ENCODE data around the gene SRSF11. TPM values are rescaled to one million over a fixed set of nuclear protein-coding genes. Genes with fewer than 3 reads are reported as not detected.
"Not testable (repeated sequence)": the region's sequence is repeated elsewhere in the genome, so short reads cannot be mapped to it uniquely, and the experiment has no call there.

The SRSF11 gene
- total RNA-seq, 4 donors from 2014 or later = 42.4 to 135 (median 52.2) TPM

DNA sequence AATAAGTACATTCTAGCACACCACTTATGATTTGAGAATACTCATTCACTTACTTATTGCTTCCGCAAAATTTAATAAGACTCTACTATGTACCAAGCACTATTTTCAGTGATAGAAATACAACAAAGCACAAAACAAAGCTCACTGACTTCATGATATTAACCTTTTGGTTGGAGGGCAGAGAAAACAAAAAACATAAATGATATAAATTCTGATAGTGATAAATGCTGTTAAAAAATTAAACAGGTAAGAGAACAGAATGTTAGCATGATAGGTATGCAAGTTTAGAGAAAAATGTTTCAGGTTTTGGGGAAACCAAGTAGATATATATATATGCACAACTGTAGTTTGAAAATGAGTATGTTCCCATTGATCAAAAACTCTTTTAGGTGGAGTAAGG, 17.0 kb upstream of the SRSF11 start:
- peak overlapping the region in 3 of 4 donors; percentile 71 to 92 (median 86) for H3K4me3 ChIP-seq

DNA sequence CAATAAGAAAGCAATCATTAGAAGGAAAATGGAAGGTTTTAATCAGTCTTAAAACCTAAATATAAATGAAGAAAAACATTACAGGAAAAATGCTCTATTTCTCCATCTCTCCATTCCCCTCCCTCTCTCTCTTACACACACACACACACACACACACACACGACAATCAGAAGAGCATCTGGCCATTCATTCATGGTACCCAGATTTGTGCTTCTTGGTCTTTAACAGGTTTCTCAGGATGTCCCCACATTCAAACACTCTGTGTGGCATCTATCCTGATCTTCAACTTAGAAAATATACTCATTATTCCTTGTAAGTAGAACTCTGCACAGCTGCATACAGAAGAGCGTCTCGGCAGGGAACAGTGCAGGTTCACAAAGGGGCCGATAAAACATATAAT, 16.6 kb upstream of the SRSF11 start:
- peaks cover 45 to 53% of the 10 kb centered on the region in 2 donors for H3K4me1 ChIP-seq
- in situ Hi-C loops (cut with MboI; ENCODE audit: low sequenced_read_pairs in 4 of 4) = loop anchor here in 1 of 4 donors (10.0 kb wide), 1 partner anchor 210 kb away; the partner anchor contains the start of gene CTH

More for the DNA sequence above, 17.0 kb upstream of the SRSF11 start:
- intact Hi-C loops (cut with DNase I; ENCODE audit: low total_unique reads) (loop anchor here (2.0 kb wide), 1 partner anchor 207 kb away; the partner anchor contains the start of gene CTH), in situ Hi-C loops (cut with MboI; ENCODE audit: low sequenced_read_pairs in 4 of 4) (loop anchor here in 1 of 4 donors (10.0 kb wide), 1 partner anchor 211 kb away; the partner anchor contains the start of gene CTH)
- no peak for TF ChIP-seq CTCF (IDR thresholded peaks at IDR 0.05 in 4 of 5, conservative IDR thresholded peaks at IDR 0.05 in 1 of 5)
- TF ChIP-seq POLR2A (IDR thresholded peaks at IDR 0.05) = no peak
- Histone ChIP-seq H3K27ac (no peak overlapping the region), H3K4me1 (peaks cover 43 to 49% of the 10 kb centered on the region in 2 donors), H3K9me3 (no peaks in the 10 kb centered on the region), H3K27me3 (no peaks in the 10 kb centered on the region), H3K36me3 (peaks cover 0 to 8% of the 10 kb centered on the region in 2 donors)
- ATAC-seq (no peak), DNase-seq (no peak)

DNA sequence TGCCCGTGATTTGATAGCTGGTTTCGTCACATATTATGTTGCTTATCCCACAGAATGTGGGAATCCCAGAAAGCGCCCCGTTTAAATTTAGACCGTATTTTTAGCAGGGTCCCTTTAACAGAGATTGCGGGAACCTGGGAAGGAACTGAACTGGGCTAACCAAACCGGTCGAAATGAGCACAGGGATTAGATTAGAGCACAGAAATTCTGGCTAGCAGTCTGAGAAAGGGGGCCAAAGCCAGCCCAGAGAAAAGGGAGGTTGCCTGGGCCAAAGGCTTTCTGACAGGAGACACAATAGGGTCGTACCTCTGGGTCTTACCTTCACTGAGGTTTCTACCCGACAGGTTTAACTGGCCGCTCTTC, 16.1 kb upstream of the SRSF11 start:
- H3K36me3 ChIP-seq = peaks cover 0 to 8% of the 10 kb centered on the region in 2 donors
- TF ChIP-seq POLR2A (IDR thresholded peaks at IDR 0.05) (no peak), CTCF (IDR thresholded peaks at IDR 0.05 in 4 of 5, conservative IDR thresholded peaks at IDR 0.05 in 1 of 5) (no peak)
- no peaks in the 10 kb centered on the region for H3K9me3 ChIP-seq
- no peaks in the 10 kb centered on the region for H3K27me3 ChIP-seq
- intact Hi-C loops (cut with DNase I; ENCODE audit: low total_unique reads) = loop anchor here (1.0 to 5.0 kb wide), 4 partner anchors 16 to 876 kb away; partner anchors contain the start of genes ANKRD13C, CTH, SRSF11 and ZRANB2
- ATAC-seq (peak; percentile 25 to 26), DNase-seq (no peak)
- in situ Hi-C loops (cut with MboI; ENCODE audit: low sequenced_read_pairs in 4 of 4) = loop anchor here in 1 of 4 donors (10.0 kb wide), 1 partner anchor 210 kb away; the partner anchor contains the start of gene CTH
- H3K4me1 ChIP-seq = peaks cover 48 to 54% of the 10 kb centered on the region in 2 donors
- peak overlapping the region; percentile 88 to 95 (median 92) for H3K27ac ChIP-seq
- H3K4me3 ChIP-seq = peak overlapping the region; percentile 71 to 92 (median 82)

More for the DNA sequence above, 16.6 kb upstream of the SRSF11 start:
- peaks cover 0 to 8% of the 10 kb centered on the region in 2 donors for H3K36me3 ChIP-seq
- H3K27ac ChIP-seq = peak overlapping the region; percentile 88 to 95 (median 92)
- H3K27me3 ChIP-seq = no peaks in the 10 kb centered on the region
- intact Hi-C loops (cut with DNase I; ENCODE audit: low total_unique reads) = loop anchor here (2.0 kb wide), 1 partner anchor 206 kb away; the partner anchor contains the start of gene CTH
- H3K4me3 ChIP-seq = peak overlapping the region; percentile 71 to 92 (median 82)
- no peaks in the 10 kb centered on the region for H3K9me3 ChIP-seq
- DNase-seq (no peak), ATAC-seq (no peak)
- no peak for TF ChIP-seq CTCF (IDR thresholded peaks at IDR 0.05 in 4 of 5, conservative IDR thresholded peaks at IDR 0.05 in 1 of 5)
- no peak for TF ChIP-seq POLR2A (IDR thresholded peaks at IDR 0.05)

GRCh38 chr1:70205434-70206118, 15.6 kb upstream of the SRSF11 start, which contains the start of gene LRRC40:
Gene LRRC40, minus strand, starts transcription at chr1:70205579. Its CDS starts 39 bp downstream, at chr1:70205540.
- H3K4me1 ChIP-seq = peaks cover 53 to 57% of the 10 kb centered on the region in 2 donors
- DNase-seq (peak; percentile 92 to 94), ATAC-seq (peak; percentile 97)
- H3K4me3 ChIP-seq = peak within 1 kb of the TSS; percentile 71 to 92 (median 82)
- H3K27ac ChIP-seq = peak within 1 kb of the TSS; percentile 88 to 95 (median 92)
- H3K27me3 ChIP-seq = no peaks in the 10 kb centered on the region
- in situ Hi-C loops (cut with MboI; ENCODE audit: low sequenced_read_pairs in 4 of 4) = loop anchor here in 1 of 4 donors (10.0 kb wide), 1 partner anchor 209 kb away; the partner anchor contains the start of gene CTH
- no peaks in the 10 kb centered on the region for H3K9me3 ChIP-seq
- TF ChIP-seq POLR2A (IDR thresholded peaks at IDR 0.05) = peak; percentile 66 to 73
- TF ChIP-seq CTCF (IDR thresholded peaks at IDR 0.05 in 4 of 5, conservative IDR thresholded peaks at IDR 0.05 in 1 of 5) = no peak
- intact Hi-C loops (cut with DNase I; ENCODE audit: low total_unique reads) = loop anchor here (1.0 to 5.0 kb wide), 4 partner anchors 16 to 876 kb away; partner anchors contain the start of genes ANKRD13C, CTH, SRSF11 and ZRANB2
- H3K36me3 ChIP-seq = peaks cover 0 to 8% of the 10 kb centered on the region in 2 donors

DNA sequence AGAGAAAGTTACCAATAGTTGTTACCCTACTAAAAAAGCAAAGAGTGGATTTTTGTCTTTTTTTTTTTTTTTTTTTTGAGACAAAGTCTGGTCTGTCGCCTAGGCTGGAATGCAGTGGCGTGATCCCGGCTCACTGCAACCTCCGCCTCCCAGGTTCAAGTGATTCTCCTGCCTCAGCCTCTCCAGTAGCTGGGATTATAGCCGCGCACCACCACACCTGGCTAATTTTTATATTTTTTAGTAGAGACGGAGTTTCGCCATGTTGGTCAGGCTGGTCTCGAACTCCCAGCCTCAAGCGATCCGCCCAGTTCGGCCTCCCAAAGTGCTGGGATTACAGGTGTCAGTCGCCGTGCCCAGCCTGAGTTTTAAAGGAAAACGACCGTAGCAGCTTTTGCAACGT, 14.3 kb upstream of the SRSF11 start:
- Histone ChIP-seq H3K4me3 (peak overlapping the region; percentile 71 to 92 (median 82)), H3K4me1 (peaks cover 60% of the 10 kb centered on the region in 2 donors), H3K27ac (peak overlapping the region; percentile 88 to 95 (median 92))
- not testable (repeated sequence) for H3K36me3 ChIP-seq, DNase-seq, H3K9me3 ChIP-seq, ATAC-seq, H3K27me3 ChIP-seq
- intact Hi-C loops (cut with DNase I; ENCODE audit: low total_unique reads) = loop anchor here (5.0 kb wide), 1 partner anchor 145 kb away; the partner anchor contains the start of gene ANKRD13C
- in situ Hi-C loops (cut with MboI; ENCODE audit: low sequenced_read_pairs in 4 of 4) = loop anchor here in 1 of 4 donors (10.0 kb wide), 1 partner anchor 208 kb away; the partner anchor contains the start of gene CTH
